Measurements from ENCODE around the gene RAB11FIP3. TPM values are rescaled to one million over a fixed set of nuclear protein-coding genes. Genes with fewer than 3 reads are reported as not detected.

RAB11FIP3 gene
- total RNA-seq, 1 experiment from 2014 or later, result 12.8 TPM

- intact Hi-C loops (cut with micrococcal nuclease), result no loop called here
- Histone ChIP-seq H3K27ac (ENCODE audit: low read depth, low read length) (no peak overlapping the region), H3K9me2 (ENCODE audit: insufficient read depth) (no peaks in the 10 kb centered on the region), H3K27me3 (ENCODE audit: insufficient read depth, low read length) (no peaks in the 10 kb centered on the region), H3K36me3 (ENCODE audit: control insufficient read depth in 1 of 2, insufficient read depth in 2 of 2, low read length in 2 of 2) (no peaks in the 10 kb centered on the region), H3K9ac (ENCODE audit: low read length) (no peak overlapping the region), H3K4me2 (ENCODE audit: low read length) (no peak overlapping the region), H3K4me3 (replicated peaks in 1 of 2; ENCODE audit: low read depth in 1 of 2, low read length in 2 of 2) (no peak overlapping the region), H3K9me3 (ENCODE audit: control insufficient read depth in 1 of 2, insufficient read depth in 1 of 2, low read depth in 1 of 2, low read length in 2 of 2) (no peaks in the 10 kb centered on the region), H4K20me1 (ENCODE audit: insufficient read depth) (no peaks in the 10 kb centered on the region), H3K4me1 (ENCODE audit: control insufficient read depth in 1 of 2, insufficient read depth in 2 of 2, low read length in 2 of 2) (peaks cover 7 to 16% of the 10 kb centered on the region in 2 experiments), H3K79me2 (ENCODE audit: insufficient read depth, low read length) (no peaks in the 10 kb centered on the region), H2AFZ (ENCODE audit: low read depth, low read length, poor library complexity, severe bottlenecking) (no peak overlapping the region)
- no TSS peak for BruUV-seq (replicated peaks)
- TF ChIP-seq ZNF274 (IDR thresholded peaks at IDR 0.05; ENCODE audit: low read depth, low read length), result no peak
- TF ChIP-seq JUND (IDR thresholded peaks at IDR 0.05), result no peak
- TF ChIP-seq, protein P1, sequence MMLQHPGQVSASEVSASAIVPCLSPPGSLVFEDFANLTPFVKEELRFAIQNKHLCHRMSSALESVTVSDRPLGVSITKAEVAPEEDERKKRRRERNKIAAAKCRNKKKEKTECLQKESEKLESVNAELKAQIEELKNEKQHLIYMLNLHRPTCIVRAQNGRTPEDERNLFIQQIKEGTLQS (IDR thresholded peaks at IDR 0.05), result no peak
- ATAC-seq (no peak), DNase-seq (ENCODE audit: low read depth, low spot score) (no peak)
- RAD21 ChIA-PET (ENCODE audit: low non-redundant PET in 1 of 2, low total read pairs in 2 of 2, uncharacterized antibody in 2 of 2, unreplicated experiment in 2 of 2), result no interaction called here
- POLR2A ChIA-PET, result no interaction called here
- CTCF ChIA-PET, result no interaction called here
These were observed 139.4 kb downstream of the RAB11FIP3 start for GRCh38 chr16:564690-565418.

- peaks cover 7 to 16% of the 10 kb centered on the region in 2 experiments for H3K4me1 ChIP-seq (ENCODE audit: control insufficient read depth in 1 of 2, insufficient read depth in 2 of 2, low read length in 2 of 2)
- no peak overlapping the region for H3K4me2 ChIP-seq (ENCODE audit: low read length)
- H3K79me2 ChIP-seq (ENCODE audit: insufficient read depth, low read length), result peaks cover 5% of the 10 kb centered on the region; the same call in 1 of the 2 replicates
- no peaks in the 10 kb centered on the region for H3K36me3 ChIP-seq (ENCODE audit: control insufficient read depth in 1 of 2, insufficient read depth in 2 of 2, low read length in 2 of 2)
- ChIA-PET CTCF (no interaction called here), RAD21 (ENCODE audit: low non-redundant PET in 1 of 2, low total read pairs in 2 of 2, uncharacterized antibody in 2 of 2, unreplicated experiment in 2 of 2) (no interaction called here), POLR2A (no interaction called here)
- intact Hi-C loops (cut with micrococcal nuclease), result no loop called here
- no peak overlapping the region for H3K9ac ChIP-seq (ENCODE audit: low read length)
- H3K27me3 ChIP-seq (ENCODE audit: insufficient read depth, low read length), result no peaks in the 10 kb centered on the region
- BruUV-seq (replicated peaks), result no TSS peak
- H3K27ac ChIP-seq (ENCODE audit: low read depth, low read length), result no peak overlapping the region
- H3K9me3 ChIP-seq (ENCODE audit: control insufficient read depth in 1 of 2, insufficient read depth in 1 of 2, low read depth in 1 of 2, low read length in 2 of 2), result no peaks in the 10 kb centered on the region
- ATAC-seq, result no peak
- H3K9me2 ChIP-seq (ENCODE audit: insufficient read depth), result no peaks in the 10 kb centered on the region
- H2AFZ ChIP-seq (ENCODE audit: low read depth, low read length, poor library complexity, severe bottlenecking), result no peak overlapping the region
- H4K20me1 ChIP-seq (ENCODE audit: insufficient read depth), result no peaks in the 10 kb centered on the region
- no peak for DNase-seq (ENCODE audit: low read depth, low spot score)
- no peak overlapping the region for H3K4me3 ChIP-seq (replicated peaks in 1 of 2; ENCODE audit: low read depth in 1 of 2, low read length in 2 of 2)
- TF ChIP-seq TCF7L2 (IDR thresholded peaks at IDR 0.05; ENCODE audit: borderline replicate concordance, extremely low read depth, insufficient read depth, insufficient read length) (no peak), MAX (IDR thresholded peaks at IDR 0.05) (no peak), SRF (IDR thresholded peaks at IDR 0.05; ENCODE audit: low read depth) (no peak), EZH2phosphoT487 (IDR thresholded peaks at IDR 0.05; ENCODE audit: borderline replicate concordance) (no peak), REST (IDR thresholded peaks at IDR 0.05; ENCODE audit: low read depth) (no peak), CTCF (IDR thresholded peaks at IDR 0.05 in 2 of 3, conservative IDR thresholded peaks at IDR 0.05 in 1 of 3; ENCODE audit: borderline replicate concordance in 1 of 3, insufficient read depth in 1 of 3, low read depth in 2 of 3, low read length in 2 of 3) (no peak), RAD21 (IDR thresholded peaks at IDR 0.05; ENCODE audit: low read depth) (no peak), POLR2AphosphoS5 (IDR thresholded peaks at IDR 0.05; ENCODE audit: low read depth, low read length) (no peak), ZFX (IDR thresholded peaks at IDR 0.05) (no peak)
These were observed 140.2 kb downstream of the RAB11FIP3 start for GRCh38 chr16:565419-566330.
